K562 (cell line): ENCODE results near the gene EIF4EBP2. TPM values are rescaled to one million over a fixed set of nuclear protein-coding genes. Genes with fewer than 3 reads are reported as not detected.

Experiments
- AFF1 ChIP-seq, 2 experiments: fragments of 450-650 bp; IDR thresholded peaks; 2 replicates each; pipeline ENCODE4 v1.6.1; 2018; ENCODE audit warnings: mild to moderate bottlenecking in 2 of 2, low read depth in 1 of 2; ENCODE audit not compliant: partially characterized antibody in 2 of 2
- ATF3 ChIP-seq, 2 experiments: fragments of 450-650 bp in 1 of 2; sonication (generic) in 1 of 2; formaldehyde crosslinking in 1 of 2; IDR thresholded peaks in 1 of 2; conservative IDR thresholded peaks in 1 of 2; 2 replicates each; pipeline versions ENCODE4 v1.6.1 to v1.8.1; 2016 to 2023; ENCODE audit warnings: mild to moderate bottlenecking in 2 of 2, moderate library complexity in 2 of 2, inconsistent platforms in 1 of 2, missing genetic modification reagents in 1 of 2
- BRF2 ChIP-seq: IDR thresholded peaks from 3 replicates; pipeline ENCODE4 v1.6.1; 2011; ENCODE audit warnings: borderline replicate concordance, mild to moderate bottlenecking; ENCODE audit not compliant: insufficient read length, insufficient read depth
- E2F3 ChIP-seq: fragments of 250-450 bp; sonication (Bioruptor Pico); IDR thresholded peaks from 2 replicates; pipeline ENCODE4 v1.4.0; 2020; ENCODE audit warnings: mild to moderate bottlenecking
- FOXA1 ChIP-seq: fragments of 450-650 bp; IDR thresholded peaks from 2 replicates; pipeline ENCODE4 v1.6.1; 2016; ENCODE audit warnings: mild to moderate bottlenecking, borderline replicate concordance
- FOXP1 ChIP-seq: sonication (generic); formaldehyde crosslinking; IDR thresholded peaks from 2 replicates; pipeline ENCODE4 v1.8.0; 2022; ENCODE audit warnings: mild to moderate bottlenecking, missing genetic modification reagents
- HNRNPL ChIP-seq: fragments of 200-400 bp; formaldehyde crosslinking; IDR thresholded peaks from 2 replicates; pipeline ENCODE4 v1.6.1; 2017; ENCODE audit warnings: low read depth, mild to moderate bottlenecking, low read length
- JUND ChIP-seq, 2 experiments: IDR thresholded peaks; 2 replicates in 1 of 2; 3 replicates in 1 of 2; pipeline ENCODE4 v1.6.1; 2011; ENCODE audit warnings: borderline replicate concordance in 2 of 2, low read depth in 2 of 2, low read length in 2 of 2, improper control_type of control experiment in 1 of 2, missing biosample characterization in 1 of 2, missing genetic modification characterization in 1 of 2, missing genetic modification reagents in 1 of 2
- MBD2 ChIP-seq: sonication (generic); IDR thresholded peaks from 2 replicates; pipeline ENCODE4 v1.6.1; 2016; ENCODE audit warnings: low read depth, borderline replicate concordance
- NCOR1 ChIP-seq: fragments of 450-650 bp; IDR thresholded peaks from 2 replicates; pipeline ENCODE4 v1.6.1; 2016; ENCODE audit warnings: mild to moderate bottlenecking, moderate library complexity
- POLR2B ChIP-seq: fragments of 450-650 bp; IDR thresholded peaks from 2 replicates; pipeline ENCODE4 v1.6.1; 2018; ENCODE audit warnings: low read depth; ENCODE audit not compliant: partially characterized antibody
- SRSF3 ChIP-seq: fragments of 200-400 bp; formaldehyde crosslinking; IDR thresholded peaks from 2 replicates; pipeline ENCODE4 v1.6.1; 2016; ENCODE audit warnings: mild to moderate bottlenecking, low read length, moderate library complexity; ENCODE audit not compliant: insufficient read depth
- TCF3 ChIP-seq: sonication (generic); formaldehyde crosslinking; IDR thresholded peaks from 2 replicates; pipeline ENCODE4 v1.4.0; 2020; ENCODE audit warnings: mild to moderate bottlenecking, missing genetic modification reagents
- TFAP4 ChIP-seq: sonication (generic); formaldehyde crosslinking; IDR thresholded peaks from 2 replicates; pipeline ENCODE4 v1.8.0; 2022; ENCODE audit warnings: missing genetic modification reagents, mild to moderate bottlenecking, moderate library complexity, borderline replicate concordance
- ZBTB8A ChIP-seq: fragments of 450-650 bp; IDR thresholded peaks from 2 replicates; pipeline ENCODE4 v1.6.1; 2018; ENCODE audit warnings: mild to moderate bottlenecking, moderate library complexity; ENCODE audit not compliant: partially characterized antibody
- ZFP1 ChIP-seq: fragments of 450-650 bp; formaldehyde crosslinking; IDR thresholded peaks from 2 replicates; pipeline ENCODE4 v1.4.0; 2020; ENCODE audit warnings: mild to moderate bottlenecking, mixed read lengths
- ZNF197 ChIP-seq: fragments of 200-800 bp; sonication (Bioruptor generic); IDR thresholded peaks from 2 replicates; pipeline ENCODE4 v1.6.1; 2016; ENCODE audit warnings: low read depth, missing genetic modification characterization, missing compliant biosample characterization
- ZNF212 ChIP-seq: fragments of 450-650 bp; formaldehyde crosslinking; IDR thresholded peaks from 2 replicates; pipeline ENCODE4 v1.4.0; 2020; ENCODE audit warnings: mild to moderate bottlenecking
- ZNF695 ChIP-seq: fragments of 450-650 bp; formaldehyde crosslinking; IDR thresholded peaks from 2 replicates; pipeline ENCODE4 v1.4.0; 2020; ENCODE audit warnings: mild to moderate bottlenecking, moderate library complexity
- ZNF75A ChIP-seq: fragments of 450-650 bp; formaldehyde crosslinking; IDR thresholded peaks from 2 replicates; pipeline ENCODE4 v1.4.0; 2020; ENCODE audit warnings: mild to moderate bottlenecking
- polyA plus RNA-seq, 8 experiments: library from polyadenylated mRNA; depleted of rRNA in 4 of 8; stranded (reverse) in 5 of 8; unstranded in 3 of 8; fragments of >200 nt; fragmentation: Nextera tagmentation in 2 of 8; fragmentation: Illumina TruSeq in 1 of 8; extraction: Ambion mirVana in 2 of 8; extraction: Trizol in 1 of 8; gene quantifications; 2 replicates each; pipeline versions ENCODE4 v1.2.1 to v1.2.3, GENCODE V29; 2011 to 2014; ENCODE audit warnings: inconsistent platforms in 1 of 8, missing spikeins in 1 of 8
- total RNA-seq, 7 experiments: library from RNA; depleted of rRNA in 6 of 7; stranded (reverse); fragments of >200 nt in 6 of 7; fragmentation: Illumina TruSeq in 2 of 7; extraction: Trizol in 2 of 7; gene quantifications; 2 replicates each; pipeline versions ENCODE4 v1.2.1 to v1.2.3, GENCODE V29; 2011 to 2021; ENCODE audit warnings: low replicate concordance in 1 of 7

The EIF4EBP2 gene
- total and polyA plus RNA-seq, 9 of the 15 experiments (the other 6 are each of a cell fraction or from before 2014, with no cell fraction given): 16.1 to 67.5 (median 38.3) TPM

GRCh38 chr10:70405037-70405824 lies 1.3 kb downstream of the EIF4EBP2 start (continued):
- TF ChIP-seq AFF1 (IDR thresholded peaks at IDR 0.05; ENCODE audit: low read depth in 1 of 2, partially characterized antibody in 2 of 2) (peak in 1 of 2 experiments; percentile 11), ZNF75A (CRISPR knock-in tag) (no peak), ZFP1 (0 out of 2 replicates have a peak, but pooled peaks have one; percentile 13), POLR2B (peak; percentile 35), BRF2 (no peak), FOXP1 (no peak), HNRNPL (no peak), NCOR1 (no peak), MBD2 (no peak), TFAP4 (CRISPR knock-in tag) (no peak), E2F3 (CRISPR knock-in tag) (no peak), JUND (IDR thresholded peaks at IDR 0.05; ENCODE audit: borderline replicate concordance, low read depth, low read length) (peak; percentile 54; the same call in 1 of the 2 replicates), JUND (tag; IDR thresholded peaks at IDR 0.05; ENCODE audit: borderline replicate concordance, low read depth, low read length) (0 out of 3 replicates have a peak, but pooled peaks have one; percentile 16), TCF3 (CRISPR knock-in tag) (0 out of 2 replicates have a peak, but pooled peaks have one; percentile 24), ZNF212 (no peak), ZBTB8A (no peak), SRSF3 (no peak), FOXA1 (no peak), ZNF197 (no peak), ATF3 (IDR thresholded peaks at IDR 0.05) (peak; percentile 50; the same call in 1 of the 2 replicates), ATF3 (CRISPR knock-in tag; conservative IDR thresholded peaks at IDR 0.05) (no peak), ZNF695 (CRISPR knock-in tag) (no peak)
